ENCODE results near the gene GFM1.

DNA sequence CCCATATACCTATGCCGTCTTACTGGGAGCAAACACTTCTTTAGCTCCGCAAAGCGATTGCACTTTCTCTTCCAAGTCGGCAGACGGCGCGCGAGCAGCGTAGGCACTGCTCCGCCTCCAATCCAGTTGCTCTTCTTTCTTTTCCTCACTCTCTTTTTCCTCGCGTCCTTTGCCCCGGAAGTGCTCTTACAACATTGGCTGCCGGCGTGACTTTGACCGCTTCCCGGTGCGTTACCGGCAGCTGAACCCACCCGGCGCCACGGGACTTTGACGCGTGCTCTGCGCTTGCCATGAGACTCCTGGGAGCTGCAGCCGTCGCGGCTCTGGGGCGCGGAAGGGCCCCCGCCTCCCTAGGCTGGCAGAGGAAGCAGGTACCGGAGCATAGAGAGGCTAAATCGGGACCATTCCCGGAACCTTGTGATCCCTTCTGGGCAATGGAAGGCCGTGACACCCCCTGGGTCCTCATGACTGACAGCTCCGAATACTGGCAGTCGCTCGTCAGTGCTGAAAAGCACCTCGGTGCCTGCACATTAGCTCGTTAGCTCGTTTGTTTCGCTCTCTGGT lies at the start of gene GFM1:
- TF ChIP-seq, protein P1, sequence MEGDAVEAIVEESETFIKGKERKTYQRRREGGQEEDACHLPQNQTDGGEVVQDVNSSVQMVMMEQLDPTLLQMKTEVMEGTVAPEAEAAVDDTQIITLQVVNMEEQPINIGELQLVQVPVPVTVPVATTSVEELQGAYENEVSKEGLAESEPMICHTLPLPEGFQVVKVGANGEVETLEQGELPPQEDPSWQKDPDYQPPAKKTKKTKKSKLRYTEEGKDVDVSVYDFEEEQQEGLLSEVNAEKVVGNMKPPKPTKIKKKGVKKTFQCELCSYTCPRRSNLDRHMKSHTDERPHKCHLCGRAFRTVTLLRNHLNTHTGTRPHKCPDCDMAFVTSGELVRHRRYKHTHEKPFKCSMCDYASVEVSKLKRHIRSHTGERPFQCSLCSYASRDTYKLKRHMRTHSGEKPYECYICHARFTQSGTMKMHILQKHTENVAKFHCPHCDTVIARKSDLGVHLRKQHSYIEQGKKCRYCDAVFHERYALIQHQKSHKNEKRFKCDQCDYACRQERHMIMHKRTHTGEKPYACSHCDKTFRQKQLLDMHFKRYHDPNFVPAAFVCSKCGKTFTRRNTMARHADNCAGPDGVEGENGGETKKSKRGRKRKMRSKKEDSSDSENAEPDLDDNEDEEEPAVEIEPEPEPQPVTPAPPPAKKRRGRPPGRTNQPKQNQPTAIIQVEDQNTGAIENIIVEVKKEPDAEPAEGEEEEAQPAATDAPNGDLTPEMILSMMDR (IDR thresholded peaks at IDR 0.05; ENCODE audit: extremely low read depth in 1 of 2, insufficient read depth in 1 of 2, low read depth in 1 of 2, low read length in 2 of 2) = peak; percentile 88 to 93
- TF ChIP-seq JUN (IDR thresholded peaks at IDR 0.05; ENCODE audit: borderline replicate concordance, insufficient read depth, insufficient read length, low read depth) (no peak), POLR2A (IDR thresholded peaks at IDR 0.05; ENCODE audit: low read depth, low read length) (peak; percentile 72), EZH2 (IDR thresholded peaks at IDR 0.05; ENCODE audit: borderline replicate concordance, low read depth, low read length, severe bottlenecking) (no peak), POLR2AphosphoS5 (IDR thresholded peaks at IDR 0.05; ENCODE audit: insufficient read depth, low read depth, low read length) (peak; percentile 79), FOS (IDR thresholded peaks at IDR 0.05; ENCODE audit: borderline replicate concordance, insufficient read depth, low read length) (no peak)
- TF ChIP-seq, protein P2, sequence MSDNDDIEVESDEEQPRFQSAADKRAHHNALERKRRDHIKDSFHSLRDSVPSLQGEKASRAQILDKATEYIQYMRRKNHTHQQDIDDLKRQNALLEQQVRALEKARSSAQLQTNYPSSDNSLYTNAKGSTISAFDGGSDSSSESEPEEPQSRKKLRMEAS (IDR thresholded peaks at IDR 0.05; ENCODE audit: insufficient read depth, insufficient read length) = peak; percentile 65

Data from endothelial cell of umbilical vein (primary cell).